ENCODE measurements around the gene LSAMP. TPM values are rescaled to one million over a fixed set of nuclear protein-coding genes. Genes with fewer than 3 reads are reported as not detected.

The LSAMP gene
- total RNA-seq, 1 experiment from 2014 or later = 0.90 TPM

DNA sequence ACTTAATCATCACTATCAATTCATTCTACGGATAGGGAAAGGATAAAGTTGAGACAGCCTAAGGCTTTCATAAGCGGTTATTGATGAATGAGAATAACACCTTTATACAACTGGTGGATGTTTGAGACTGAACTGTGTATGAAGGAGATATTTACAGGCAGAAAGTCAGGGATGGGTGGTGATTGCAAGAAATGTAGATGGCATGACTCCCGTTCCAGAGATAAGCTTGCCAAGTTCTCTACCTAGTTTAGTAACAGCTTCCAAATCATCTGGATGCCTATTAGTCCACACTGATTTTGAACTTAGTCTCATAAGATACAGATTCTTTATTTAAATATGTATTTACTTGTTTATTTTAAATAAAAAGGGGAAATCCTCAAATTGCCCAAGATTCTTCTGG, 463.2 kb downstream of the LSAMP start:
- no peaks in the 10 kb centered on the region for H3K79me1 ChIP-seq (ENCODE audit: insufficient read depth, low read depth, low read length, poor library complexity, severe bottlenecking)
- no peak overlapping the region for H2BK120ac ChIP-seq (ENCODE audit: low read depth, low read length, poor library complexity, severe bottlenecking)
- H3K9me3 Mint-ChIP-seq = peaks cover 2 to 3% of the 10 kb centered on the region in 2 experiments; a peak in 1 of 5 replicates
- H3K23ac ChIP-seq (ENCODE audit: insufficient read length, low read depth, low read length) = no peak overlapping the region
- peaks cover 0 to 3% (median 0%) of the 10 kb centered on the region in 3 experiments; a peak in 2 of 7 replicates for H3K36me3 Mint-ChIP-seq (ENCODE audit: insufficient read depth in 1 of 3, low read depth in 3 of 3)
- H2BK12ac ChIP-seq (ENCODE audit: insufficient read length, low read depth, low read length) = no peak overlapping the region
- H2BK15ac ChIP-seq (ENCODE audit: low read depth, low read length) = no peak overlapping the region
- no peak overlapping the region for H3K9ac ChIP-seq (ENCODE audit: extremely low read depth, insufficient read length, low read length)
- 0 out of 2 replicates have a peak, but pooled peaks cover 2% of the 10 kb centered on the region for H3K4me1 ChIP-seq (ENCODE audit: insufficient read depth, low read length)
- no peak overlapping the region for H4K91ac ChIP-seq (ENCODE audit: insufficient read length, low read depth, low read length)
- no peak overlapping the region for H3K27ac Mint-ChIP-seq
- no peak overlapping the region for H3T11ph ChIP-seq (ENCODE audit: low read length)
- no peak overlapping the region for H2AFZ ChIP-seq (ENCODE audit: low read length)
- no peak overlapping the region for H3K4me3 Mint-ChIP-seq
- TF ChIP-seq, protein P1, sequence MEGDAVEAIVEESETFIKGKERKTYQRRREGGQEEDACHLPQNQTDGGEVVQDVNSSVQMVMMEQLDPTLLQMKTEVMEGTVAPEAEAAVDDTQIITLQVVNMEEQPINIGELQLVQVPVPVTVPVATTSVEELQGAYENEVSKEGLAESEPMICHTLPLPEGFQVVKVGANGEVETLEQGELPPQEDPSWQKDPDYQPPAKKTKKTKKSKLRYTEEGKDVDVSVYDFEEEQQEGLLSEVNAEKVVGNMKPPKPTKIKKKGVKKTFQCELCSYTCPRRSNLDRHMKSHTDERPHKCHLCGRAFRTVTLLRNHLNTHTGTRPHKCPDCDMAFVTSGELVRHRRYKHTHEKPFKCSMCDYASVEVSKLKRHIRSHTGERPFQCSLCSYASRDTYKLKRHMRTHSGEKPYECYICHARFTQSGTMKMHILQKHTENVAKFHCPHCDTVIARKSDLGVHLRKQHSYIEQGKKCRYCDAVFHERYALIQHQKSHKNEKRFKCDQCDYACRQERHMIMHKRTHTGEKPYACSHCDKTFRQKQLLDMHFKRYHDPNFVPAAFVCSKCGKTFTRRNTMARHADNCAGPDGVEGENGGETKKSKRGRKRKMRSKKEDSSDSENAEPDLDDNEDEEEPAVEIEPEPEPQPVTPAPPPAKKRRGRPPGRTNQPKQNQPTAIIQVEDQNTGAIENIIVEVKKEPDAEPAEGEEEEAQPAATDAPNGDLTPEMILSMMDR (conservative IDR thresholded peaks at IDR 0.05) = no peak
- no peak overlapping the region for H3K27ac ChIP-seq (ENCODE audit: insufficient read length, low read depth, low read length)
- no peak for DNase-seq
- no peak overlapping the region for H2BK20ac ChIP-seq (ENCODE audit: low read depth, low read length, poor library complexity, severe bottlenecking)
- H2BK5ac ChIP-seq (ENCODE audit: insufficient read length, low read length) = no peak overlapping the region
- H4K5ac ChIP-seq (ENCODE audit: insufficient read length, low read depth, low read length) = no peak overlapping the region
- no peaks in the 10 kb centered on the region for H3K9me3 ChIP-seq (ENCODE audit: control insufficient read depth, low read depth, low read length)
- H3K23me2 ChIP-seq (ENCODE audit: insufficient read length, low read depth, low read length, poor library complexity, severe bottlenecking) = no peaks in the 10 kb centered on the region
- H3K18ac ChIP-seq (ENCODE audit: insufficient read length, low read depth, low read length) = no peak overlapping the region
- H3K4ac ChIP-seq (ENCODE audit: low read depth, low read length) = no peak overlapping the region
- H4K20me1 ChIP-seq (ENCODE audit: control insufficient read depth, insufficient read depth, insufficient read length) = no peaks in the 10 kb centered on the region
- H3K27me3 ChIP-seq (ENCODE audit: insufficient read depth, low read length) = no peaks in the 10 kb centered on the region
- H2AK5ac ChIP-seq (ENCODE audit: insufficient read length, low read length) = no peak overlapping the region
- H3K4me1 Mint-ChIP-seq = peaks cover 25 to 30% of the 10 kb centered on the region in 2 experiments
- no CpG with 5 or more reads among the region's 3 CpGs for WGBS (ENCODE audit: extremely low coverage, insufficient read length, low lambda C conversion rate)
- no peak overlapping the region for H4K8ac ChIP-seq (replicated peaks; ENCODE audit: insufficient read length, low read depth, low read length)
- H3K79me2 ChIP-seq (ENCODE audit: insufficient read depth, low read length) = no peaks in the 10 kb centered on the region
- H3K14ac ChIP-seq (ENCODE audit: insufficient read depth, low read length) = no peak overlapping the region
- no peak overlapping the region for H3K4me2 ChIP-seq (ENCODE audit: insufficient read depth, insufficient read length, low read length)
- H3K27me3 Mint-ChIP-seq (ENCODE audit: low read depth) = no peaks in the 10 kb centered on the region
- H3K56ac ChIP-seq (ENCODE audit: insufficient read length, low read depth, low read length) = no peak overlapping the region
